HG02943 (cell line): ENCODE measurements around the gene SSBP2.
"Not testable (repeated sequence)": the region's sequence is repeated elsewhere in the genome, so short reads cannot be mapped to it uniquely, and the experiment has no call there.

Experiments
- ATAC-seq: cut with Tn5 transposase; IDR thresholded peaks from one replicate; pipeline ENCODE4 v1.9.1; 2021; ENCODE audit warnings: mild to moderate bottlenecking, low read depth, moderate library complexity; ENCODE audit not compliant: unreplicated experiment

The SSBP2 gene

GRCh38 chr5:81747030-81747429, 3.9 kb downstream of the SSBP2 start:
- no peak for ATAC-seq

DNA sequence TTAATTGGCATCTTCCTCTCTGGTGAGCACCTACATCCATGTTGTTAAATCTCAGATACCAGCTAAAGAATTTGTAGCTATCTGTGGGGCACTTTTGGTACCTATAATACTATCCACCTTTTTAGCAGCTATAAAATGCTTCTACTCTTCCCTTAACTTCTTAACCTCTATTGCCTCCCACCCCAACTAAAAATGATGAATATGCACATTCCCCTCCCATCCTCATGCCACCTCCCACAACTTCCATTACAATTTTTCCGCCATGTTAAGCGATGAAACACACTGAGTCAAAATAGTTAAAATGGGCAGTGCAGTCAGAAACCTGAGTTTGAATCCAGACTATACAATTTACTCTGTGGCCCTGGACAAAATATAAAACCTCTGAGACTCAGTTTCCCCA, 10.1 kb downstream of the SSBP2 start:
- ATAC-seq, result no peak

DNA sequence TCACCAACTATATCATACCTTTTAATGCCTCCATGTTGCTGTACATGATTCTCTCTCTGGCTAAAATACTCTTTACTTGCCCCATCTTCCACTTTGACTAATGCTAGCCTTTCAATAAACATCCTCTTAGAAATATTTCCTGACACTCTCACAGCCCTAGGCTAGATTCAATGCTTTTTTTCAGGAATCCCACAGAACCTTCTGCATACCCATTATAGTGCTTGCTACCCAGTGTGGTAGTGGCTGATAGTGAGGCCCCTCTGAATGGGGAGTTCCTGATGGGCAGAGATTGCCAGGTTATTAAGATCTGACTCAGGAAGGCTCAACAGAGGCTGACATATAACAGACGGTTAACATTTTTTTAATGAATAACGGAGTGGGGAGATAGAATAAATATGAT, 11.6 kb downstream of the SSBP2 start:
- ATAC-seq, result no peak

GRCh38 chr5:81729276-81729675, 21.6 kb downstream of the SSBP2 start:
- no peak for ATAC-seq

DNA sequence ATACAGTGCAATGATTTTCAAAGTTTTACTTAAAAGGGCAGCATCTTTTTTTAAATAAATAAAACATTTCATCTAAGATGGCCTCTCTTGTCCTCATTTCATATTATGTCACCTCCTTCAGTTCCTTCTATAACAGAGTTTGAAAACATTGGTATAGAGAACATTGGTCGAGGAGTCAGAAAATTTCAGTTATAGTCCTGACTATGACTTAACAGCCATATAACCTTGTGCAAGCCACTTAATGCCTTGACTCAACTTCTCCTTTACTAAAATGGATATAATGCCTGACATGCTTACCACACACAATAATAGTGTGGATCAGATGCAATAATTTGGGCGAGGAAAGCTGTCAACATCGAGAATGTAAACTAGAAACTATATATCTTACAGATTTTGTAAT, 22.6 kb downstream of the SSBP2 start:
- ATAC-seq, result no peak

- ATAC-seq, result no peak
These were observed 24.6 kb downstream of the SSBP2 start for GRCh38 chr5:81726297-81726696.

- no peak for ATAC-seq
These were observed 26.3 kb downstream of the SSBP2 start for GRCh38 chr5:81724571-81724970.

GRCh38 chr5:81724108-81724507, 26.8 kb downstream of the SSBP2 start:
- ATAC-seq, result no peak

DNA sequence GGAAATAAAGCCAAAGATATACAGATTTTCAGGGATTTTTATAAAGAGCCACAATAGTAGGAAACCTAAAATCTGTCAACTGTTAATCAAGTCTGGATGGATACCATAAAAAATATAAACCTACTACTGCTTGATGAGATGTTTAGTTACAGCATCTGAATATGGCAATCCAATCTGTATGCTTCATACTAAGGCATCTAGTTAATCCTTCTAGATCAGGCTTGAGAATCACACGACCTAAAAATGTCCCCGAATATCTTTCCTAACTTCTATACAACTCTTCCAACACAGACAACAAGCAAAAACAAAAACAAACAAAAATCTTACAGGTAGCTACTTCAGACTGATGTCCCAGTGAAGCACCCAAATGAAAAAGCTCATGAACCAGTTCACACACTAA, 29.8 kb downstream of the SSBP2 start:
- ATAC-seq, result no peak

DNA sequence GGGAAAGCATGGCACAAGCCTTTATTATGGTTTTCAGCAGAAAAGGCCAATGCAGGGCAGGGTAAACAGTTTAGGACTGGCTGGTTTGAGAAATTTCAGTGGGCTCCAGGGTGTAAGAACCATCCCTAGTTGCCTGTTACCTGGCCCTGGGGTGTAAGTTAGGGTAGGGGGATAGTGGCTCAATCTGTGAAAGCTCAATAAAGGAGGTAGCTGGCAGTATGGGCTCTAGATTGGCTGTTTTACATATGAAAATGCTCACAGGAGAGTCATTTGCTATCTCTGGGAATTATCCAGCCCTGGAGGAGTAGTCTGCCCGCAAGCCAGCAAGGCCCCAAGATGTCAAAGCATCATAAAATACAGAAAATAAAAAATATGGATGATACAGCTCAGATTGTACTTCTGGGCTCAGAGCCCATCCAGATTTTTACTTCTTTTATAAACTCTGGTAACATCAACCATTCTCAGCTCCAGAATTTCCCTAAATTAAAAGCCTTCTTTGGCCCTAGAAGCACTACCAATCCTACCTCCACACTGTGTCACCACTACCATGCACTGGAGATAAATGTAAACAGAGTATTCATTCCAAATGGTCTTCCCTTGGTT, 31.1 kb downstream of the SSBP2 start:
- ATAC-seq, result no peak

DNA sequence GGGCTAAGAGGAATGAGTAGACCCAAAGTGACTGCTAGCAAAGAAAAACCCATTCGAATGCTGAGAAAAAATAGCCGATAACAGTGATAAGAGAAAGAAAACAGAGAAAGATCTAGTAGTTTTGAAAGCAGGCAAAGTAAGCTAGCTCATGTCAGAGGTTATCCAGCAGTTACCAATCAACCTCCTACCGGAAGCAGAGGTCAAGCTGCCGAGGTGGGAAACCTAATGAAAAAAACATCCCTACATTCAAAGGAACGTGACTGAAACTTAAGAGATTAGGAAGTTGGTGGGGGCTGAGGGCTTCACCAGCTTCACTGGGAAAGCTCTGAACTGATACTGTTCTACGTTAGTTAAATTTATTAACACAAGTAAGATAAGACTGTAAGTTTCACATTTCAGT, 32.6 kb downstream of the SSBP2 start:
- ATAC-seq, result no peak

DNA sequence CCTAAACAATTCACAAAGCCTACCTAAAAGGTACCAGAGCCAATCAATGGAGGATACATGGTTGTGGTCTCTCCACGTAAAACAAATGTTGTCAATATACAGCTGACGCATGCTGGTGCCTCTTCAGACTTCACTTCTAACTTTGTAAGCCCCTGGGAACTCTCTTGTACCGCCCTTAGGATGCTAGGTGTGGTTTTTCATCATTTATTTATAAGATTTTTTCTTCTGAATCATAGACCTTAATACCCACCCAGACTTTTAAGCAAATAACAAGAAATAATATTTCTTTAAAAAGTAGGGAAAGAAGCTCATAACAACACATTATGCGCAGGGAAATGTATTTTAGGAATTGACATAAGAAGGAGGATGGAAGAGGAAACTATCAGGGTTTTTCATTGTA, 33.0 kb downstream of the SSBP2 start:
- no peak for ATAC-seq

DNA sequence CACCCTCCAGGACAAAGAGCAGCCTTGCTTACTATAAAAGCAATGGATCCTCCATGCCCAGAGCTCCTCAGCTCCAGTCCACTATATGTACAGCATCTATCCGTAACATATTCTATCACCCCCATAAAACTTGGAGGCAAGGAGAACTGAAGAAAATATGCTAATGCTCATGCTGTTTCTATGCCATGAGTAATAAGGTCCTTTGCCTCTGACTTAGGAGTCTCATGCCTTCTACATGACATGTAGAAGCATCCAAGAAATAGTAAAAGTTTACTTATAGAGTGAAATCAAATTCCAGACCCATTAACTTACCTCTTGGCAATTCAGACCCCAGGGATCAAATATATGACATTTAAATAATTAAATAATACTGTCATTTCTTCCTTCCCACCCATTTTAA, 33.7 kb downstream of the SSBP2 start:
- ATAC-seq, result no peak

DNA sequence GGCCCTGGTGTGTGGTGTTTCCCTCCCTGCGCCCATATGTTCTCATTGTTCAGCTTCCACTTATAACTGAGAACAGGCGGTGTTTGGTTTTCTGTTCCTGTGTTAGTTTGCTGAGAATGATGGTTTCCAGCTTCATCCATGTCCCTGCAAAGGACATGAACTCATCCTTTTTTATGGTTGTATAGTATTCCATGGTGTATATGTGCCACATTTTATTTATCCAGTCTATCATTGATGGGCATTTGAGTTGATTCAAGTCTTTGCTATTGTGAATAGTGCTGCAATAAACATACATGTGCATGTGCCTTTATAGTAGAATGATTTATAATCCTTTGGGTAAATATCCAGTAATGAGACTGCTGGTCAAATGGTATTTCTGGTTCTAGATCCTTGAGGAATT, 36.8 kb downstream of the SSBP2 start:
- ATAC-seq, result not testable (repeated sequence)

DNA sequence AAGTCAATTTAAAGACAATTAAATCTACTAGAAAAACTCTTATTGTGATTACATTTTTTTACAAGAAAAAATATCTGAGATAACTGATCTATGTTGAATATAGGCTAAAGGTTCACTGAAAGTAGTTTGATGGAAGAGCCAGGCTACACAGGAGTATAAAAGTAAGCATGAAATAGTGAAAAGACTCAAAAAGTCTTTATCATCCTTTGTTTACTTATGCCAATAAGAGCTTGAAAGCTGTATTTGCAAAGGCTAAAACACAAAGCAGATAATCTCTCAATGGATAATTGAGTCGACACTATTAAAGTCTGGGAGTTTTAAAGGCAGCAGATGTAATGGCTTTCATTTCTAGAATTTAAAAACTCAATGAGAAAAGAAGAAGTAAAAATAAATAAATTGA, 42.0 kb downstream of the SSBP2 start:
- ATAC-seq, result no peak

DNA sequence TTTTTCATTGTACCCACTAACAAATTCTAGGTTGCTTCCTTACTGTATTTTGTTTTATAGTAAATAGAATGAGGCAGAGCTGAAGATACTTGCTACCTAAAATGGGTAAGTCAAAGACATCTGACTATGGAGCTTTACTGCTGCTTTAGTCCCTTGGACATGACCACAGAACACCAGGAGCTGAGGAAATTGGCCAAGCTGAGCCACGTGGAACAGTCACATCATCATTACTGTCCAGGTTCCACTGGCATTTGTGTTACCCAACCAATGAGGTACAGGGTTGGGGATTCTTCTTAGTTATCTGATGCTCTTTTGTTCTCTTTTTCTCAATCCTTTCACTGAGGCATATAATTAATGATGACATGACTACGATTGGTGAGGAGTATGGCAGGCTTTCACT, 47.1 kb downstream of the SSBP2 start:
- ATAC-seq, result no peak

DNA sequence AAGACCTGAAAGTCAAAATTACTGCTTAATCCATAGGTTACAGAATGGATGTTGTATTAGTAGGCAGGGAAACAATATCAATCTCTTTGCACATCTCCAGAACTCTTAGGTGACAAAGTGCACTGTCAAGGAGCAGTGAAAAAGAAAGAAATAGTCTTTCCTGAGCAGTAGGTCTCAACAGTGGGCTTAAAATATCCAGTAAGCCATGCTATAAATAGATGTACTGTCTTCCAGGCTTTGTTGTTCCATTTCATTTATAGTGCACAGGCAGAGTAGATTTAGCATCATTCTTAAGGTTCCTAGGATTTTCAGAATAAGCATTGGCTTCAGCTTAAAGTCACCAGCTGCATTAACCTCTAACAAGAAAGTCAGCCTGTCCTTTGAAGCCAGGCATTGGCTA, 50.7 kb downstream of the SSBP2 start:
- ATAC-seq, result no peak

DNA sequence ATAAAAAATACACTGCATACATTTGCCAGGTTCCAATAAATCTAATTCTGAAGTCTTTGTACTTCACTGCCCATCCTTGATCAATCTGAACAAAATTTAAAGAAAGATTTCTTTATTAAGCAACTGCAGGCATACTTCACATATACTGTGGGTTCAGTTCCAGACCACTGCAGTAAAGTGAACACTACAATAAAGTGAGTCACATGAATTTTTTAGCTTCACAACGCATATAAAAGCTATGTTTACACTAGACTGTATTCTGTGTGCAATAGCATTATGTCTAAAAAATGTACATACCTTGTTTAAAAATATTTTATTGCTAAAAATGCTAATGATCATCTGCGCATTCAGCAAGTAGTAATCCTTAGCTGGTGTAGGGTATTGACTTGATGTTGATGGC, 52.1 kb downstream of the SSBP2 start:
- no peak for ATAC-seq

DNA sequence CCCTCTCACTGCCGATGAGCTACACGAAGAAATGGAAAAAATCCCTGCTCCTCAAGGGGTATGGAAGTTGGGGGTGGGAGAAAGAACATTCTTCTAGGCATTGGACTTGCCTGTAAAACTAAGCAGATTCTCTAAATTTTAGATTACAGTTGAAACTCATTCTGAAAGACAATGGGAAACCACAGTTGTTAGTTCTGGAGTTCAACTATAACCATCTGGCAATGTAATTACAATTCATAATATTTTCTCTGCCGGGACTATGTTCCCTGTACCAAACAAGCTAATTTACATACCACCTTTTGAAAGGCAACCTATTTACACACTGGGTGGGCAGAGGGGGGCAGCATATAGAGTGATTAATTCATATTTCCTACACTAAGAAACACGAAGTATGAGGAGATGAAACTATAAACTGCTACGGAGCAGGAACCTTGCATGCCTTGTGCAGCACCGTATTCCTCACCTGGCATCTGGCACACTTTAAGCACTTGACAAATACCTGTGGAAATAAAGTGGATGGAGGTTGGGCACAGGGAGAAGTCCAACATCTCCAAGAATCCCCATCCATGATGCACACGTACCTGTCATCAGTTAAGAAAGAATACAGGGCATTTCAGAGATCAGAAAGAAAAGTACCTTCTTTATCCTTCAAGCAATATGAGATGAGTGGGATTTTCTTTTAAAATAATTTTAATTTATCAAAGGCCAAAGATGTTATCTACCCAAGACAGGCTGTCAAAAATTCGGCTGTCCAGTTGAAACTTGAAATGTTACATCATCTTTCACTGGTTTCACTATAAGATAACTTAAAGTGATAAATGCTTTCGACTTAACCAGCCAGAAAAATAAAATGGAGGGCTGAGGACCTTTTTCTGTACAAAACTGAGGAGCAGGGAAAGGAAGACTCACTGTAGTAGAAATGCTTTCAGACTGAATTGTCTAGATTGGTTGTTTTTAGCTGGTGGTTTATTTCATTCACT, 54.2 kb downstream of the SSBP2 start:
- no peak for ATAC-seq

GRCh38 chr5:81694726-81695125, 56.2 kb downstream of the SSBP2 start:
- no peak for ATAC-seq

DNA sequence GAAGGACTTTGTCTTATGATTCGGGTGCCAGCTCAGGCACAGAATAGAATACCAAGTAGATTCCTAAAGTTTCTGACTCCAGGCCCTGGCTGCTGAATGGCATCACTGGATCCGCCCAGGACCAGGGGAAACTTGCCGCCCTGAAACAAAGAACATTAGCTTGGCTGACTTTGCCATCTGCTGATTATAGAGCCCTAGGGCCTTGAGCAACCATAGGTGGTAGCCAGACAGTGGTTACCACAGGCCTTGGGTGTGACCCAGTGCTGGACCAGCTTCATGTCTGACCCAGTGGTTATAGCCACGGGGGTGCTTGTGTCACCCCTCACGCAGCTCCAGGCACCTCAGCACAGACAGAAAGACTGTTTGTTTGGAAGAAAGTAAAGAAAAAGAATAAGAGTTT, 62.7 kb downstream of the SSBP2 start:
- no peak for ATAC-seq

- ATAC-seq, result no peak
These were observed 63.6 kb downstream of the SSBP2 start for GRCh38 chr5:81687292-81687691.
